ENCODE results near the gene IDH2. TPM values are rescaled to one million over a fixed set of nuclear protein-coding genes. Genes with fewer than 3 reads are reported as not detected.

Gene IDH2
- total and polyA plus RNA-seq, 2 experiments from 2014 or later = 67.7 to 104 TPM

DNA sequence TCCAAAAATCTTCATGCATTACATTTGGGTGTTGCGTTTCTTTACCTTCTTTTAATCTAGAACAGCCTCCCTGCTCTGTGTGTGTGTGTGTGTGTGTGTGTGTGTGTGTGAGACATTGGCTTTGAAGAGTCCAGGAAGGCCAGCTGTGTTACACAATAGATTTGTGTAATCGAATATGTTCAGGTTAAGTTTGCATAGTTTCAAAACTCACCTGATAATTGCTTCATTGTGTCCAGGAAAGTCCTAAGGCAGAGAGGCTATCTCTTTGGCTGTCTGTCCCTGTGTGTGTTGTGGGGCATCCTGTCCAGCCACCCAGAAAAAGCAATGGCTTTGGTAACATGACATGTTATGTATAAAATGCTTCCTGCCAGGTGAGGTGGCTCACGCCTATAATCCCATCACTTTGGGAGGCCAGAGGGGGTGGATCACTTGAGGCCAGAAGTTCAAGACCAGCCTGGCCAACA lies 63.6 kb downstream of the IDH2 start:
- Histone ChIP-seq H3K4me1 (ENCODE audit: insufficient read depth) (peaks cover 24% of the 10 kb centered on the region), H3K4me3 (no peak overlapping the region), H3K27ac (no peak overlapping the region), H3F3A (ENCODE audit: insufficient read depth) (0 out of 2 replicates have a peak, but pooled peaks cover 5% of the 10 kb centered on the region), H4K20me1 (ENCODE audit: insufficient read depth) (no peaks in the 10 kb centered on the region), H3K79me2 (ENCODE audit: insufficient read depth) (peaks cover 87% of the 10 kb centered on the region), H3K36me3 (ENCODE audit: low read depth) (no peaks in the 10 kb centered on the region), H3K9ac (no peak overlapping the region), H3K27me3 (replicated peaks; ENCODE audit: insufficient read depth) (no peaks in the 10 kb centered on the region), H2AFZ (no peak overlapping the region), H3K9me3 (ENCODE audit: low read depth) (no peaks in the 10 kb centered on the region), H3K4me2 (ENCODE audit: unreplicated experiment) (no peak overlapping the region), H3K9me2 (ENCODE audit: insufficient read depth) (no peaks in the 10 kb centered on the region)
- in situ Hi-C loops (cut with MboI) = no loop called here
- no peak for TF ChIP-seq EZH2 (IDR thresholded peaks at IDR 0.05; ENCODE audit: insufficient read depth, poor library complexity, severe bottlenecking)
- no peak for TF ChIP-seq EZH2phosphoT487 (IDR thresholded peaks at IDR 0.05; ENCODE audit: insufficient read depth, low read depth)
- 70 to 76% methylated on average over 3 of the region's 3 CpGs for WGBS, 2 experiments (ENCODE audit: low coverage in 1 of 2, low lambda C conversion rate in 2 of 2, missing lambda C conversion rate in 2 of 2)
- no peak for DNase-seq

GRCh38 chr15:90037961-90038631 lies 64.2 kb downstream of the IDH2 start:
- TF ChIP-seq EZH2phosphoT487 (IDR thresholded peaks at IDR 0.05; ENCODE audit: insufficient read depth, low read depth) (no peak), EZH2 (IDR thresholded peaks at IDR 0.05; ENCODE audit: insufficient read depth, poor library complexity, severe bottlenecking) (no peak)
- no peaks in the 10 kb centered on the region for H3K27me3 ChIP-seq (replicated peaks; ENCODE audit: insufficient read depth)
- H3K9ac ChIP-seq = no peak overlapping the region
- H3K27ac ChIP-seq = no peak overlapping the region
- H4K20me1 ChIP-seq (ENCODE audit: insufficient read depth) = no peaks in the 10 kb centered on the region
- H2AFZ ChIP-seq = no peak overlapping the region
- peaks cover 24% of the 10 kb centered on the region for H3K4me1 ChIP-seq (ENCODE audit: insufficient read depth)
- peak; percentile 62 for DNase-seq
- H3K9me2 ChIP-seq (ENCODE audit: insufficient read depth) = no peaks in the 10 kb centered on the region
- peaks cover 92% of the 10 kb centered on the region for H3K79me2 ChIP-seq (ENCODE audit: insufficient read depth)
- WGBS, 2 experiments (ENCODE audit: low coverage in 1 of 2, low lambda C conversion rate in 2 of 2, missing lambda C conversion rate in 2 of 2) = 82 to 84% methylated on average over 14 of the region's 14 CpGs
- H3K36me3 ChIP-seq (ENCODE audit: low read depth) = no peaks in the 10 kb centered on the region
- in situ Hi-C loops (cut with MboI) = no loop called here
- H3K9me3 ChIP-seq (ENCODE audit: low read depth) = no peaks in the 10 kb centered on the region
- H3F3A ChIP-seq (ENCODE audit: insufficient read depth) = 0 out of 2 replicates have a peak, but pooled peaks cover 5% of the 10 kb centered on the region
- no peak overlapping the region for H3K4me3 ChIP-seq
- H3K4me2 ChIP-seq (ENCODE audit: unreplicated experiment) = peak overlapping the region; percentile 46

- peak overlapping the region; percentile 46 for H3K4me2 ChIP-seq (ENCODE audit: unreplicated experiment)
- H3K36me3 ChIP-seq (ENCODE audit: low read depth) = no peaks in the 10 kb centered on the region
- H3K27me3 ChIP-seq (replicated peaks; ENCODE audit: insufficient read depth) = no peaks in the 10 kb centered on the region
- in situ Hi-C loops (cut with MboI) = no loop called here
- H3K9me2 ChIP-seq (ENCODE audit: insufficient read depth) = no peaks in the 10 kb centered on the region
- no peak overlapping the region for H3K27ac ChIP-seq
- no peaks in the 10 kb centered on the region for H3K9me3 ChIP-seq (ENCODE audit: low read depth)
- TF ChIP-seq EZH2phosphoT487 (IDR thresholded peaks at IDR 0.05; ENCODE audit: insufficient read depth, low read depth) (no peak), EZH2 (IDR thresholded peaks at IDR 0.05; ENCODE audit: insufficient read depth, poor library complexity, severe bottlenecking) (no peak)
- 0 out of 2 replicates have a peak, but pooled peaks cover 5% of the 10 kb centered on the region for H3F3A ChIP-seq (ENCODE audit: insufficient read depth)
- no peak overlapping the region for H2AFZ ChIP-seq
- 70 to 73% methylated on average over 5 of the region's 5 CpGs for WGBS, 2 experiments (ENCODE audit: low coverage in 1 of 2, low lambda C conversion rate in 2 of 2, missing lambda C conversion rate in 2 of 2)
- H3K79me2 ChIP-seq (ENCODE audit: insufficient read depth) = peaks cover 93% of the 10 kb centered on the region
- peaks cover 24% of the 10 kb centered on the region for H3K4me1 ChIP-seq (ENCODE audit: insufficient read depth)
- DNase-seq = peak; percentile 76
- no peak overlapping the region for H3K9ac ChIP-seq
- no peaks in the 10 kb centered on the region for H4K20me1 ChIP-seq (ENCODE audit: insufficient read depth)
- no peak overlapping the region for H3K4me3 ChIP-seq
These were observed 64.8 kb downstream of the IDH2 start for GRCh38 chr15:90037511-90037860.

GRCh38 chr15:90036806-90037510 lies 65.3 kb downstream of the IDH2 start:
- H3K9me3 ChIP-seq (ENCODE audit: low read depth) = no peaks in the 10 kb centered on the region
- 0 out of 2 replicates have a peak, but pooled peaks cover 7% of the 10 kb centered on the region for H3F3A ChIP-seq (ENCODE audit: insufficient read depth)
- peaks cover 24% of the 10 kb centered on the region for H3K4me1 ChIP-seq (ENCODE audit: insufficient read depth)
- H4K20me1 ChIP-seq (ENCODE audit: insufficient read depth) = no peaks in the 10 kb centered on the region
- H2AFZ ChIP-seq = no peak overlapping the region
- in situ Hi-C loops (cut with MboI) = no loop called here
- H3K79me2 ChIP-seq (ENCODE audit: insufficient read depth) = peaks cover 93% of the 10 kb centered on the region
- H3K4me2 ChIP-seq (ENCODE audit: unreplicated experiment) = peak overlapping the region; percentile 46
- H3K36me3 ChIP-seq (ENCODE audit: low read depth) = no peaks in the 10 kb centered on the region
- no peak overlapping the region for H3K27ac ChIP-seq
- 92% methylated on average over 11 of the region's 11 CpGs for WGBS, 2 experiments (ENCODE audit: low coverage in 1 of 2, low lambda C conversion rate in 2 of 2, missing lambda C conversion rate in 2 of 2)
- no peak overlapping the region for H3K4me3 ChIP-seq
- H3K27me3 ChIP-seq (replicated peaks; ENCODE audit: insufficient read depth) = no peaks in the 10 kb centered on the region
- TF ChIP-seq EZH2 (IDR thresholded peaks at IDR 0.05; ENCODE audit: insufficient read depth, poor library complexity, severe bottlenecking) (no peak), EZH2phosphoT487 (IDR thresholded peaks at IDR 0.05; ENCODE audit: insufficient read depth, low read depth) (no peak)
- H3K9me2 ChIP-seq (ENCODE audit: insufficient read depth) = no peaks in the 10 kb centered on the region
- DNase-seq = no peak
- H3K9ac ChIP-seq = no peak overlapping the region
